Suppressor macrophage (primary cell): ENCODE results near the gene SH3BGRL2.
"Not testable (repeated sequence)": the region's sequence is repeated elsewhere in the genome, so short reads cannot be mapped to it uniquely, and the experiment has no call there.

Experiments used
- DNase-seq, 4 experiments: peaks; one replicate each; pipeline ENCODE4 v3.0.0-alpha.2; 2020 to 2022

SH3BGRL2 gene

DNA sequence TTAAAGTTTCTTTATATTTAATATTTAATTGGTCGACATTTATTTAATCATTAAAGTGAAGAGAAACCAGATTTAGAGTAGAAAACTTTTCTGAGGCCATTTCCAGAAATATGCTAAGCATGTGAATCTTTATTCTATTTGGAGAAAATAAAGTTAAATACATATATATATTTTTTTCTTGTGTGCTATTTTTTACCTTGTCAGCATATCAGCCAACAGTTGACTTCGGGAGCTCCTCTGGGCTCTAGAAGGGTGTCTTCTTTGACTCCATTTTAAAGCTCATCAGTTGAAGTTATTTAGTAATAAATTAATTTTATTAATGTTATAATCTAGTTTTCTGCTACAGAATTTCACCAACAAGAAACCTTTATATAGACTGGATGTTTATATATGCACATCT, 73.1 kb downstream of the SH3BGRL2 start:
- DNase-seq: no peak

DNA sequence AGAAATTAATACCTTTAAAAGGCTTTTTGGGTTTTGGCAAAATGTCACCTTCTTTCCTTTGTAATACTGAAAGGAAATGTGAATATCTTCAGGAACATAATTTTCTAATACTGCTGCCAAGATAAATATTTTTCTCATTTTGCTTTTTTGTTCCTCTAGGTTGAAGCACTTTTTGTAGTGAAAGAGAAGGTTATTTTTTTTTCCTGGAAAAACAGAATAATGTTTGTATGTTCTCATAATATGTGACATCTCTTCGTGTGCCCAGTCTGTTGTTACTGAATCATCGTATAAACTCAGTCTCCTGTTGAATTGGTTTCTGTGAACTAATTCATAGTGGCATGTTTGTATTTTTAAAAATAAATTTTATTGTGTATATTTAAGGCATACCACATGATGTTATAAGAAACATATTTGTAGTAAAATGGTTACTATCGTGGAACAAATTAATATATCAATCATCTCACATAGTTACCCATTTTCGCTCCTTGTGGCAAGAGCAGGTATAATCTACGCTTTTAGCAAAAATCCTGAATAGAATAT, 74.4 kb downstream of the SH3BGRL2 start:
- DNase-seq: no peak

- no peak for DNase-seq
Measured at GRCh38 chr6:79706527-79706926, 75.4 kb downstream of the SH3BGRL2 start.

DNA sequence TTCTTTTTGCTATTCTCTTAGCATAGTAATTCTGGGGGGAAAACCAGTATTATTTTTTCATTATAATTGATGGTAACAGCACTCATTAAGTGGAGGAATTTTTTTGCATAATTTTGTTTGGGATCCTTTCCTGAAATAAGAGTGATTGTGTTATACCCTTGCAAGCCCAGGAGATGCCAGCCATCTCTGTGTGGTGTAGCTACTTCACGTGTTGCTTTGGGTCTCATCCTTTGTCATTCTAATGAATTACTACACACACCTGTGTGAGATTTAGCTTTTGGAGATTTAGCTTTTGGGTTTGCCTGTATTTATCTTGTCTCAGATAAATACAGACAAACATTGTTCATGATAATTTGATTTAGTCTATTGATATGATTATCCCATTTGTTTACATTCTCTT, 76.5 kb downstream of the SH3BGRL2 start:
- no peak for DNase-seq

- DNase-seq: no peak
Measured at GRCh38 chr6:79708095-79708791, 77.1 kb downstream of the SH3BGRL2 start.

DNA sequence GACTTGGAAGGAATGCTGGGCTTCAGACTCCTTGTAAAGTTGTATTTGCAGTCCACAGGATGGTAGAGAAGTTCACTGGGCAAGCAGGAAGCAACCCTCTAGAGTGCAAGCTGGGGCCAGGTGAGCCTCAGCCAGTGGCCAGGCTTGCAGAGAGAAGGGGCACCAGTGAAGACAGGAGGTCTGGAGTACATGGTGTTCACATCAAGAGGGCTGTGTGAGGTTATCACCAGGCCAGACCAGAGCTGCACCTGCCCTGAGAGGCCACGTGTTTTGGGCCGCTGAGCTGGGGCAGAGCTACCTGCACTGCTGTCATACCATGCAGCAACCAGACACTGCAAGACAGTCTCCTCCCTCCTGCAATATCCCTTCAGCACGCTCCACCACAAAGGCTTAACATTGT, 79.0 kb downstream of the SH3BGRL2 start:
- DNase-seq: no peak

DNA sequence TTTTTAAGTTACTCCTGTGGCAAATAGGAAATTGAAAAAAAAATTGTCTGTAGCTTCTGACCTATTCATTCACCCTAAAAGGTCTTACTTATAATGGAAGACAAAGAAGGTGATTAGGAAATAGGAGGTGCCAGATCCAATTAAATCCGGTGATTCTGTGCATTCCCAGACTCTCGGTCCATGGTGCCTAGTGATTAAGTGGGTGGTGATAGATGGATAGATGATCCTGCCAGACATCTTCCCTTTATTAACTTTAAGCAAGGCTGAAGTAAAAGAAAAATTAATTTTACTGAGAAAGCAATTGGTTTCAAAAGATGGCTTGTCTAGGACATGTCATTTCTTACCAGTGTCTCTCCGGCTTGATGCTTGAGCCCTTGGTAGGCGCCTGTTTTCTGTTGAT, 80.0 kb downstream of the SH3BGRL2 start:
- DNase-seq: no peak

GRCh38 chr6:79712144-79712543, 81.0 kb downstream of the SH3BGRL2 start:
- DNase-seq: no peak

- DNase-seq: no peak
Measured at GRCh38 chr6:79712616-79713135, 81.5 kb downstream of the SH3BGRL2 start.

DNA sequence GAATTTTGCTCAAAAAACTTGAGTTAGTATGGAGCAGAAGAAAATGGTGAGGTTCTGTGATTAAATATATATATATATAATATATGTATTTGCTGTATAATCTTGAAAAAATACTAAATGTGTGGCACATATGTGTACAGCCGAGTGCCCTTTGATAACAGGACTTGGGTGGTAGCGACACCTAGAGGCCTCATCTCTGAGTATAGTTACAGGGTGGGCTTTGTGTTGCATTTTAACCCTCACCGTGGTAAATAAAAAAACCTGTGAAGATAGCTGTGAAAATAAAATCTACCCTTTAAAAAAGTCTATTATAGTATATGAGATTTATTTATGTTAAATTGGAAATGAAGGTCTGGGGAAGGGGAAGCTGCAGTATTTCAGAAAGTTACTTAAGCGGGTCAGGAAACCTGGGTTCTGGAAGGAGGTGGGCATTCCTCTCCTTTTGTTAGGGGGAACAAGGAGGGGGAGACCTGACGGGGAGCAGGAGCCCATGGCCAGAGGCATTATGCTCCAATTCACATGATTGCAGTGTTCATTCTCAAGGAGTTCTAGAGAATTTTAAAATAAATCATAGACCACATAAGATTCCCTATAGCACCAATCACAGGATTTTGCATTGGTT, 82.7 kb downstream of the SH3BGRL2 start:
- peak; percentile 31 to 50 (median 42) for DNase-seq

GRCh38 chr6:79717989-79718388, 86.9 kb downstream of the SH3BGRL2 start:
- no peak for DNase-seq

- no peak for DNase-seq
Measured at GRCh38 chr6:79718509-79719247, 87.5 kb downstream of the SH3BGRL2 start.

DNA sequence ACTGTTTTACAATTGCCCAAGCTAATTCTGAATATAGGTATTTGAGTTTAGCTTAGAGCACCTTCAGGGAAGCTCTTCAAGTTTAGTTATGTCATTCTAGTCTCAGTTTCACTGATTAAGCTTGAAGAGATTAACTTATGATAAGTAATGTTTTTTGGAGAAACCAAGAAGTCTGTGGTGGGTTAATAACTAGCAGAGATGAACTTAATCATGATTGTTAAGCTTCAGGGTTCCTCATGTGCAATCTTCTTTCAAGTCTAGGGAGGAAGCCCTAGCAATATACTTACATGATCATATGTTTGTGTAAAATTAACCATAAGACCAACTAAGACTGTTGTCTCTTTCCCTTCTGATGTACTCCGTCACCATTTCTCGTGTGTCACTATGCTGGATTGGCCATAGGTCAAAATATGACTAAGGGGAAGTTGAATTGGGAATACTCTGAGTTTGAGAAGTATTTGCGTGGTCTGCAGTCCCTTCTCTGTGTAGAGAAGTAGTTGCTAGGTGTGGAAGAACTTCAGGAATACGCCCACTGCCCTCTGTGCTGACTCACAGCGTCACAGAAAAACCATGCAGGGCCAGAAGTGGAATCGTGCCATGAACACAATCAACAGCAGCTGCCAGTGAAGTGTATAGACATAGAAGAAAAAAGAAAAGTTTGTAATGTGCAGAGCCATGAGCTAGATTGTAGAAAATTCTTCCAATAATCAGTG, 88.3 kb downstream of the SH3BGRL2 start:
- no peak for DNase-seq

DNA sequence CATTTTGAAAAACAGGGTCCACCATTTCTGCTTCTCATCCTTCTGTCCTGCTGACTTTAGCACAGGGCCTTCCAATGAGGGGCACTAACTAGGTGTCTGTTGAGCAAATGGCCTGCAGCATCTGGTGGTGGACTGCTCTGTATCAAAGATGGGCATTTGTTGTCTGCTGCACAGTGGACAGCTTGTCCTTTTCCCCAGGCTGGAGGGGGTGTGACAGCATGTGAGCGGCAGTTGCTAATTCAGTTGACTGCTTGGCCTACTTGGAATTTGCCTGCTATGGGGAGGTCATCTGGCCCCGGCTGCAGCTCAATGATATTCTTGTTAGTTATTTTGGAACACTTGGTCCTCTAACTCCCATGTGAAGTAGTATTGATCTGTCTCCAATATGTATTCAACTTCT, 93.7 kb downstream of the SH3BGRL2 start:
- DNase-seq: no peak

DNA sequence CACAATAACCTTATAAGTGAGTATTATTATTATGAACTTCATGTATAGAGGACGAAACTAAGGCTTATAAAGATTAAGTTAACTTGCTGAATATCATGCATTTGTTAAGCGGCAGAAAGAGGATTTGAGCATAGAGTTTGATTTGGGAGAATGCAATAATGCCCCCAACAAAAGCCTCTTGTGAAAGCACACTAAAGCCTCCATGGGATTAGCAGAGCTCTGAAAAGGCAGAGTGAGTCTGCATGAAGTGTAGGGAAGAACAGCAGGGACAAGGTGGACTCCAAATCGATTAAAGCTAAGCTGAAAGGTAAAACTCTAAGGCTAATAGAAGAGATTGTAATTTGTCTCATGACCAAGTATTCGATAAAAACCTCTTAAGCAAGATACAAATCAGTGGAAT, 100.3 kb downstream of the SH3BGRL2 start:
- DNase-seq: no peak

DNA sequence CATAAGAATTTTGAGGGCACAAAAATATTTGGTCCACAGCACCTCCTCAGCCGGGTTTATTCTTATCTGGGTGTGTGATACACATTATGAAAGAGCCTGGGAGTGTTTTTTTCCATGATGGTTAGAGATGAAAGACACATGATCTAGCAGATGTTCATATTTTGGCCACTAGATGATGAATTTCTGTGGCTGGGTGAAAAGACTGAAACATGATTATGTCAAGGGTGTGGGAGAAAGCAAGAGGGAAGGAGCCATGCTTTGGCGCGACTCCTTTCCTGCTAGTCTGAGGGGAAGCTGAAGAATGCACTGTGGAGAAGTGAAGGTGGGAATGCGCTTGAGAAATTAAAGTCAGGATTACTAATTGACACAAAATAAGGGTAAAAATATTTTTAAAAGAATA, 102.3 kb downstream of the SH3BGRL2 start:
- no peak for DNase-seq

DNA sequence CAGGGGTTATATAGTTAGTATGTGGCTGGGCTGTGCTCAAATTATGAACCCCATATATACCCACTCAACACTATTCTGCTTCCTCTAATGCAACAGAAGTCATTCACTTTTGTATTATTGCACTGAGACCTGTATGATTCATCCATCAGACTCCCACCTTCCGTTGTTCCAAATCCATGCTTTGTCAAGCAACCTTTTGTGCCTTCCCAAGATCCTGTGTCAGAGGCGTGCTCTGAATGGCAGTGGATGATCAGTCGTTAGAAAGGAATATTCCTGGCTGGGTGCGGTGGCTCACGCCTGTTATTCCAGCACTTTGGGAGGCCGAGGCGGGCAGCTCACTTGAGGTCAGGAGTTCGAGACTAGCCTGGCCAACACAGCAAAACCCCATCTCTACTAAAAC, 103.2 kb downstream of the SH3BGRL2 start:
- DNase-seq: no peak

- DNase-seq: no peak
Measured at GRCh38 chr6:79735183-79735582, 104.1 kb downstream of the SH3BGRL2 start.

DNA sequence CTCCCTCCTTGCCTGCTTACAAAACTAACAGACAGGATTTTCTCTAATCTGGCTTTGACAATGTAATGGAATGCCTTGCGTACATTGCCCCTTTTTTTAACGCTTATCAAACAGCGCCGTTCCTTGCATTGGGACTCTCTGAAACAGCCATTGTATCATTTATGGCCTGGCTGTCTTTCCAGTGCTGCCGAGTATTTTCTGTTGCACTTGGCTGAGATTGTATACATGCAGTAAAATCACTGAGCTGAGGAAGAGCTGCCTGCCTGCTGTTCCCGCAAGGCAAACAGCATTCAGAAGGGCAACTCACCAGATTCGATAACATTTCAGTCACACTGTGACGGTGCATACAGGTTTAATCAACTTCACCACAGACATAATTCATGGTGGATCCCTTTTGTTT, 106.0 kb downstream of the SH3BGRL2 start:
- no peak for DNase-seq

DNA sequence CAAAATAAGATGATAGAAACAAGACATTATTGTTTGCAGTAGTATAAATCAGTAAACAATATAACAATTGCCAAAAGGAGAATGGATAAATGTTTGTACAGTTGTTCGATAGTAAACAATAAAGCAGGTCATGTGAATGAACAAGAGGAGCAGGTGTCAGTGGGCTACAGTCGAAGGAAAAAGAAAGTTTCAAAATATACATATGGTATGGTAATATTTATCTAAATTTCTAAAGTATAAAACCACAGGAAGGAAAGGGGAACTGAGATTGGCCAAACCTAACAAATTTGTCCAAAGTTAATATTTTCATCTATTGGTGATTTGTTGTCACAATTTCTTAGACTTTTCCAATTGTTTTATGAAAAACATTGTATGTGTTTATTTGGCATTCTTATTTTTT, 110.9 kb downstream of the SH3BGRL2 start:
- DNase-seq: no peak

DNA sequence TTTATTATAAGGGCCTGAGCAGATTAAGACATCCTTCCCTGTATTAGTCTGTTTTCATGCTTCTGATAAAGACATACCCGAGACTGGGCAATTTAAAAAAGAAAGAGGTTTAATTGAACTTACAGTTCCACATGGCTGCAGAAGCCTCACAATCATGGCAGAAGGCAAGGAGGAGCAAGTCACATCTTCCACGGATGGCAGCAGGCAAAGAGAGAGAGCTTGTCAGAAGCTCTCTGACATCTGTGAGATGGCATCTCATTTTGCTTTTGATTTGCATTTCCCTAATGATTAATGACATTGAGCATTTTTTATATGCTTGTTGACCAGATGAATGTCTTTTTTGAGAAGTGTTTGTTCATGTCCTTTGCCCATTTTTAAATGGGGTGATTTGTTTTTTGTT, 114.2 kb downstream of the SH3BGRL2 start:
- not testable (repeated sequence) for DNase-seq

- not testable (repeated sequence) for DNase-seq
Measured at GRCh38 chr6:79746325-79746724, 115.2 kb downstream of the SH3BGRL2 start.

GRCh38 chr6:79750806-79751205, 119.7 kb downstream of the SH3BGRL2 start:
- DNase-seq: no peak
